ENCODE measurements around the gene MAGEB2. TPM values are rescaled to one million over a fixed set of nuclear protein-coding genes. Genes with fewer than 3 reads are reported as not detected.
"Not testable (repeated sequence)": the region's sequence is repeated elsewhere in the genome, so short reads cannot be mapped to it uniquely, and the experiment has no call there.

The MAGEB2 gene
- not detected for total RNA-seq

GRCh38 chrX:30215357-30215843 is at the start of gene MAGEB2:
TSS of gene MAGEB2 (plus strand) at chrX:30215563. CDS start at chrX:30218581, 3,018 bp downstream.
- Histone ChIP-seq H3K36me3 (no peaks in the 10 kb centered on the region), H3K27ac (no peak within 1 kb of the TSS), H3K4me3 (no peak within 1 kb of the TSS), H3K9me3 (no peaks in the 10 kb centered on the region), H3K27me3 (no peaks in the 10 kb centered on the region), H3K4me1 (no peaks in the 10 kb centered on the region)
- intact Hi-C loops (cut with DNase I): no loop called here
- no peak for TF ChIP-seq POLR2A (IDR thresholded peaks at IDR 0.05)
- TF ChIP-seq POLR2AphosphoS5 (IDR thresholded peaks at IDR 0.05; ENCODE audit: insufficient read depth in 1 of 2, low read depth in 1 of 2): no peak
- TF ChIP-seq CTCF (IDR thresholded peaks at IDR 0.05): no peak
- DNase-seq (ENCODE audit: extremely low spot score in 2 of 2): no peak

- TF ChIP-seq POLR2AphosphoS5 (IDR thresholded peaks at IDR 0.05; ENCODE audit: insufficient read depth in 1 of 2, low read depth in 1 of 2): no peak
- Histone ChIP-seq H3K36me3 (no peaks in the 10 kb centered on the region), H3K4me3 (no peak overlapping the region), H3K27ac (no peak overlapping the region), H3K27me3 (no peaks in the 10 kb centered on the region), H3K4me1 (no peaks in the 10 kb centered on the region), H3K9me3 (no peaks in the 10 kb centered on the region)
- intact Hi-C loops (cut with DNase I): no loop called here
- no peak for DNase-seq (ENCODE audit: extremely low spot score in 2 of 2)
Observed at GRCh38 chrX:30170900-30171299, 44.5 kb upstream of the MAGEB2 start.

- Histone ChIP-seq H3K4me1 (no peaks in the 10 kb centered on the region), H3K36me3 (no peaks in the 10 kb centered on the region), H3K27ac (no peak overlapping the region), H3K27me3 (no peaks in the 10 kb centered on the region), H3K4me3 (no peak overlapping the region), H3K9me3 (no peaks in the 10 kb centered on the region)
- no peak for DNase-seq (ENCODE audit: extremely low spot score in 2 of 2)
- intact Hi-C loops (cut with DNase I): no loop called here
- no peak for TF ChIP-seq POLR2AphosphoS5 (IDR thresholded peaks at IDR 0.05; ENCODE audit: insufficient read depth in 1 of 2, low read depth in 1 of 2)
- TF ChIP-seq POLR2A (IDR thresholded peaks at IDR 0.05): no peak
- TF ChIP-seq CTCF (IDR thresholded peaks at IDR 0.05): no peak
Observed at GRCh38 chrX:30181353-30181752, 34.0 kb upstream of the MAGEB2 start.

- Histone ChIP-seq H3K27me3 (no peaks in the 10 kb centered on the region), H3K9me3 (no peaks in the 10 kb centered on the region), H3K36me3 (no peaks in the 10 kb centered on the region), H3K4me1 (no peaks in the 10 kb centered on the region), H3K4me3 (no peak overlapping the region), H3K27ac (no peak overlapping the region)
- intact Hi-C loops (cut with DNase I): no loop called here
- no peak for TF ChIP-seq POLR2AphosphoS5 (IDR thresholded peaks at IDR 0.05; ENCODE audit: insufficient read depth in 1 of 2, low read depth in 1 of 2)
- no peak for TF ChIP-seq CTCF (IDR thresholded peaks at IDR 0.05)
- TF ChIP-seq POLR2A (IDR thresholded peaks at IDR 0.05): no peak
- no peak for DNase-seq (ENCODE audit: extremely low spot score in 2 of 2)
Observed at GRCh38 chrX:30183554-30183953, 31.8 kb upstream of the MAGEB2 start.

- Histone ChIP-seq H3K36me3 (no peaks in the 10 kb centered on the region), H3K27ac (no peak overlapping the region), H3K9me3 (no peaks in the 10 kb centered on the region), H3K27me3 (no peaks in the 10 kb centered on the region), H3K4me1 (no peaks in the 10 kb centered on the region), H3K4me3 (no peak overlapping the region)
- intact Hi-C loops (cut with DNase I): no loop called here
- TF ChIP-seq POLR2A (IDR thresholded peaks at IDR 0.05) (no peak), CTCF (IDR thresholded peaks at IDR 0.05) (no peak)
- no peak for DNase-seq (ENCODE audit: extremely low spot score in 2 of 2)
Observed at GRCh38 chrX:30190426-30190825, 24.9 kb upstream of the MAGEB2 start.

- intact Hi-C loops (cut with DNase I): not testable (repeated sequence)
Observed at GRCh38 chrX:30193910-30194309, 21.5 kb upstream of the MAGEB2 start.

More at GRCh38 chrX:30193910-30194309, 21.5 kb upstream of the MAGEB2 start:
- not testable (repeated sequence) for H3K27me3 ChIP-seq; DNase-seq (ENCODE audit: extremely low spot score in 2 of 2); H3K9me3 ChIP-seq; H3K27ac ChIP-seq; H3K4me1 ChIP-seq; H3K4me3 ChIP-seq; H3K36me3 ChIP-seq

All from vagina (tissue), 2 donors.